BJ (cell line): ENCODE measurements around the gene NOC3L. TPM values are rescaled to one million over a fixed set of nuclear protein-coding genes. Genes with fewer than 3 reads are reported as not detected.

Experiments
- CTCF ChIA-PET: fragments of 350-600 bp; formaldehyde crosslinking; extraction: SDS; loops from one replicate; lab custom pipeline; 2021; ENCODE audit warnings: antibody characterized with exemption, inconsistent platforms; lab: Yijun Ruan, JAX
- POLR2A ChIA-PET: fragments of 300-600 bp; sonication (Branson Sonifier 250); formaldehyde crosslinking; extraction: SDS; loops from one replicate; lab custom pipeline; 2021; ENCODE audit warnings: antibody characterized with exemption; lab: Charles Lee
- DNase-seq: peaks from one replicate; pipeline ENCODE4 v3.0.0-alpha.2; 2011; ENCODE audit warnings: low read depth
- H3K27me3 ChIP-seq: 2 replicates; pipeline ENCODE4 v1.6.0; 2011; ENCODE audit warnings: low read length; ENCODE audit not compliant: control insufficient read depth, insufficient read depth
- H3K36me3 ChIP-seq: 2 replicates; pipeline ENCODE4 v1.5.1; 2011; ENCODE audit warnings: low read length; ENCODE audit not compliant: control insufficient read depth, insufficient read depth
- H3K4me3 ChIP-seq: 2 replicates; pipeline ENCODE4 v1.5.1; 2011; ENCODE audit warnings: low read depth, mild to moderate bottlenecking, control low read depth, low read length
- polyA plus RNA-seq: library from polyadenylated mRNA; depleted of rRNA; stranded (reverse); fragments of >200 nt; gene quantifications from 2 replicates; pipeline ENCODE4 v1.2.3, GENCODE V29; 2011; rRNA removed
- TF ChIP-seq, protein P1 (sequence below): IDR thresholded peaks from 2 replicates; pipeline ENCODE4 v1.5.1; 2011; ENCODE audit warnings: low read depth, mild to moderate bottlenecking, control low read depth, inconsistent platforms, low read length, moderate library complexity; ENCODE audit not compliant: insufficient read depth

NOC3L gene
- polyA plus RNA-seq, 1 experiment = 5.6 TPM

DNA sequence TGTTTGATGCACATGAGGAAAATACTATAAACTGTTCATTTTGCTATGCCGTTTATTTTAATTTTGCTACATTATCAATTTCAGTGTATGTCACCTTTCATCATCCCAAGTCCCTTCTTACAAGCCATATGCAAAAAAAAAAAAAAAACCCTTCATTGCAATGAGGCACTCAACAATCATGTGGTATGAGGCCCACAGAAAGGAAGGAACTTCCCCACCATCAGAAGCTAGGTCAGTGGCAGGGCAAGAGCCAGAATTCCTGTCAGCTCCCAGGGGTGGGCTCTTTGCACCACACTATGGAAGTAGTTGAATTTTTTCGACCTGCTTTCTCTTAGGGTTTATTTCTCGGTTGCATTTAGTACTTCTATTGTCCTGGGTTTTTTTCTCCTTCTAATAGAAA lies 75.4 kb downstream of the NOC3L start:
- DNase-seq = no peak
- ChIA-PET CTCF (interaction anchor here (0.5 to 2.5 kb wide), 6 partner anchors 26 to 472 kb away, joined by 3 to 8 read pairs (median 4); no protein-coding TSS in a partner anchor), POLR2A (interaction anchor here (0.6 kb wide), 1 partner anchor 315 kb away, joined by 9 read pairs; no protein-coding TSS in a partner anchor)

DNA sequence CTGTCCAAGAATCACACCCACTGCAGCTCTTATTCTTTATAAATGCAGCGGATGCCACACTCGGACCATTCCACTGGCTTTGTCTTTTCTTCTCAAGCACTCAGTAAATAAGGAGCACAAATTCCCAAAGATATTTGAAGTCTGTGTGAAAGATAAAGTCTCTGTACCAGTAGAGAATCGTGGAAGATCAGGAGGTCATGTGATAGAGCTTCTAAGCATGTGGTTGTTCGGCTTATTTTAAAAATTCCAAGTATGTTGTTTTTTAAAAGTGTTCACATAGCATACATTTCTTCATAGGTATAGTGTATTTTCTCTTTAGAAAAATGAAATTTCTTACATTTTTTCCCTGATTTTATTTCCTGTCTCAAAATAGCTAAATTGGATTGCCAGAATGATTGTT lies 75.8 kb downstream of the NOC3L start:
- no peaks in the 10 kb centered on the region for H3K36me3 ChIP-seq
- DNase-seq = no peak
- no peaks in the 10 kb centered on the region; the same call in 1 of the 2 replicates for H3K27me3 ChIP-seq
- H3K4me3 ChIP-seq = no peak overlapping the region
- ChIA-PET CTCF (interaction anchor here (0.5 to 2.5 kb wide), 6 partner anchors 26 to 471 kb away, joined by 3 to 8 read pairs (median 4); no protein-coding TSS in a partner anchor), POLR2A (no interaction called here)
- TF ChIP-seq, protein P1, sequence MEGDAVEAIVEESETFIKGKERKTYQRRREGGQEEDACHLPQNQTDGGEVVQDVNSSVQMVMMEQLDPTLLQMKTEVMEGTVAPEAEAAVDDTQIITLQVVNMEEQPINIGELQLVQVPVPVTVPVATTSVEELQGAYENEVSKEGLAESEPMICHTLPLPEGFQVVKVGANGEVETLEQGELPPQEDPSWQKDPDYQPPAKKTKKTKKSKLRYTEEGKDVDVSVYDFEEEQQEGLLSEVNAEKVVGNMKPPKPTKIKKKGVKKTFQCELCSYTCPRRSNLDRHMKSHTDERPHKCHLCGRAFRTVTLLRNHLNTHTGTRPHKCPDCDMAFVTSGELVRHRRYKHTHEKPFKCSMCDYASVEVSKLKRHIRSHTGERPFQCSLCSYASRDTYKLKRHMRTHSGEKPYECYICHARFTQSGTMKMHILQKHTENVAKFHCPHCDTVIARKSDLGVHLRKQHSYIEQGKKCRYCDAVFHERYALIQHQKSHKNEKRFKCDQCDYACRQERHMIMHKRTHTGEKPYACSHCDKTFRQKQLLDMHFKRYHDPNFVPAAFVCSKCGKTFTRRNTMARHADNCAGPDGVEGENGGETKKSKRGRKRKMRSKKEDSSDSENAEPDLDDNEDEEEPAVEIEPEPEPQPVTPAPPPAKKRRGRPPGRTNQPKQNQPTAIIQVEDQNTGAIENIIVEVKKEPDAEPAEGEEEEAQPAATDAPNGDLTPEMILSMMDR = no peak

More for the DNA sequence above, 75.4 kb downstream of the NOC3L start:
- H3K4me3 ChIP-seq = no peak overlapping the region
- TF ChIP-seq, protein P1 = no peak
- H3K36me3 ChIP-seq = no peaks in the 10 kb centered on the region
- no peaks in the 10 kb centered on the region; the same call in 1 of the 2 replicates for H3K27me3 ChIP-seq

DNA sequence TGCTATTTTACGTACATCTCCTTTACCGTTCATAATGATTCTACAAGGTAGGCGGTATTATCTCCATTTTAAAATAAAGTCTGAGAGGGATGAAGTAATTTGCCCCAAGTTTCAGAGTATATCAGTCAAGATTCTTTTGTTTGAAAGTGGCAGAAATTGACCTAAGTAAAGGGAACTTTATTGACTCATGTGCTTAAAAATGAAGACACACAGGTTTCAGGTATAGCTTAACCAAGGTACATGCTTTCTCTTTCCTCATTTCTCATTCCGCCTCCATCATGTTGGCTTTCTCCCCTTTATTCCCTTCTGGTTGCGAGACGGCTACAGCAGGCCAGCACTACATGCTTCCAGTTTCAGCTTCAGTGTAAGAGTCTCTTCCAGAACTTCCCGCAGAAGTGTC lies 77.5 kb downstream of the NOC3L start:
- no peaks in the 10 kb centered on the region for H3K36me3 ChIP-seq
- ChIA-PET POLR2A (no interaction called here), CTCF (no interaction called here)
- no peak overlapping the region for H3K4me3 ChIP-seq
- no peak for DNase-seq
- no peaks in the 10 kb centered on the region; the same call in 1 of the 2 replicates for H3K27me3 ChIP-seq
- TF ChIP-seq, protein P1 = no peak

Other genes starting within 250 kb of the NOC3L start
- gene TBC1D12, start 39.6 kb upstream of the NOC3L start, polyA plus RNA-seq = 2.3 and 3.3 TPM in 2 replicates
- gene HELLS, start 182.8 kb upstream of the NOC3L start, polyA plus RNA-seq = 6.7 and 11.1 TPM in 2 replicates